WTC11 (cell line): ENCODE data around the gene MYO5C. TPM values are rescaled to one million over a fixed set of nuclear protein-coding genes. Genes with fewer than 3 reads are reported as not detected.

ENCODE experiments used
- ATAC-seq: fragments of 200-7000 bp; cut with Tn5 transposase; 2 replicates; pipeline ENCODE4 v1.10.0; 2021; ENCODE audit warnings: mild to moderate bottlenecking, moderate library complexity
- CTCF ChIA-PET: fragments of 300-600 bp; sonication (Branson Sonifier 250); formaldehyde crosslinking; loops from one replicate; lab custom pipeline; 2021; ENCODE audit warnings: antibody characterized with exemption; lab: Charles Lee
- POLR2A ChIA-PET: fragments of 350-600 bp; sonication (Branson Sonifier 250); formaldehyde crosslinking; loops from one replicate; lab custom pipeline; 2021; ENCODE audit warnings: antibody characterized with exemption; lab: Charles Lee
- DNase-seq: peaks from one replicate; pipeline ENCODE4 v3.0.0; 2021; ENCODE audit warnings: low spot score
- H3K27ac Mint-ChIP-seq: 2 replicates; pipeline ENCODE4 v1.8.0; 2021; ENCODE audit warnings: mixed read lengths
- H3K27me3 Mint-ChIP-seq: 2 replicates; pipeline ENCODE4 v1.8.0; 2021; ENCODE audit warnings: low read depth, mild to moderate bottlenecking, moderate library complexity, mixed read lengths
- H3K36me3 Mint-ChIP-seq: 2 replicates; pipeline ENCODE4 v1.8.0; 2021; ENCODE audit warnings: mixed read lengths
- H3K4me1 Mint-ChIP-seq: 2 replicates; pipeline ENCODE4 v1.8.0; 2022; ENCODE audit warnings: mixed read lengths
- H3K4me3 Mint-ChIP-seq: 2 replicates; pipeline ENCODE4 v1.8.0; 2021; ENCODE audit warnings: mild to moderate bottlenecking, moderate library complexity, mixed read lengths
- H3K9me3 Mint-ChIP-seq: 2 replicates; pipeline ENCODE4 v1.8.0; 2021; ENCODE audit warnings: mixed read lengths
- E2F5 ChIP-seq: sonication (generic); formaldehyde crosslinking; IDR thresholded peaks from 2 replicates; pipeline ENCODE4 v1.8.1; 2022; ENCODE audit warnings: mild to moderate bottlenecking, moderate library complexity, missing genetic modification reagents
- ELF4 ChIP-seq: sonication (generic); formaldehyde crosslinking; IDR thresholded peaks from 2 replicates; pipeline ENCODE4 v1.8.1; 2022; ENCODE audit warnings: low read depth, mild to moderate bottlenecking, moderate library complexity, missing genetic modification reagents
- NFATC4 ChIP-seq: fragments of 250-450 bp; sonication (Bioruptor Pico); IDR thresholded peaks from 2 replicates; pipeline ENCODE4 v1.9.0; 2021; ENCODE audit warnings: mild to moderate bottlenecking
- NFE2L1 ChIP-seq: sonication (generic); formaldehyde crosslinking; IDR thresholded peaks from 2 replicates; pipeline ENCODE4 v1.8.1; 2023; ENCODE audit warnings: missing genetic modification reagents
- NR3C1 ChIP-seq: sonication (generic); formaldehyde crosslinking; conservative IDR thresholded peaks from 2 replicates; pipeline ENCODE4 v1.8.1; 2023; ENCODE audit warnings: low read depth, mild to moderate bottlenecking, missing genetic modification reagents
- RELA ChIP-seq: sonication (generic); formaldehyde crosslinking; IDR thresholded peaks from 2 replicates; pipeline ENCODE4 v1.8.1; 2022; ENCODE audit warnings: missing genetic modification reagents, mild to moderate bottlenecking, borderline replicate concordance
- RORB ChIP-seq: fragments of 250-450 bp; sonication (Bioruptor Pico); IDR thresholded peaks from 2 replicates; pipeline ENCODE4 v1.9.0; 2021; ENCODE audit warnings: mild to moderate bottlenecking
- SMAD4 ChIP-seq: sonication (generic); formaldehyde crosslinking; IDR thresholded peaks from 2 replicates; pipeline ENCODE4 v1.8.0; 2022; ENCODE audit warnings: mild to moderate bottlenecking, missing genetic modification reagents
- SOX15 ChIP-seq: fragments of 250-450 bp; sonication (Bioruptor Pico); IDR thresholded peaks from 2 replicates; pipeline ENCODE4 v1.9.0; 2021; ENCODE audit warnings: mild to moderate bottlenecking
- TEAD4 ChIP-seq: sonication (generic); formaldehyde crosslinking; IDR thresholded peaks from 2 replicates; pipeline ENCODE4 v1.8.0; 2022; ENCODE audit warnings: mild to moderate bottlenecking, missing genetic modification reagents
- ZNF263 ChIP-seq: sonication (generic); formaldehyde crosslinking; IDR thresholded peaks from 2 replicates; pipeline ENCODE4 v1.8.1; 2022; ENCODE audit warnings: low read depth, mild to moderate bottlenecking, moderate library complexity, missing genetic modification reagents
- ZNF281 ChIP-seq: sonication (generic); formaldehyde crosslinking; IDR thresholded peaks from 2 replicates; pipeline ENCODE4 v1.8.0; 2023; ENCODE audit warnings: mild to moderate bottlenecking, missing genetic modification reagents
- ZNF671 ChIP-seq: fragments of 250-450 bp; sonication (Bioruptor Pico); IDR thresholded peaks from 2 replicates; pipeline ENCODE4 v1.8.0; 2021; ENCODE audit warnings: mild to moderate bottlenecking
- ZSCAN18 ChIP-seq: fragments of 250-450 bp; sonication (Bioruptor Pico); IDR thresholded peaks from 2 replicates; pipeline ENCODE4 v2.1.2; 2022; ENCODE audit warnings: mild to moderate bottlenecking, moderate library complexity
- total RNA-seq: library from RNA; stranded (reverse); gene quantifications from 3 replicates; pipeline ENCODE4 v1.2.3, GENCODE V29; 2021
- TF ChIP-seq, protein P1 (sequence below): fragments of 250-450 bp; sonication (Bioruptor Pico); IDR thresholded peaks from 2 replicates; pipeline ENCODE4 v1.9.0; 2021; ENCODE audit warnings: mild to moderate bottlenecking
- TF ChIP-seq, protein P2 (sequence below): sonication (generic); formaldehyde crosslinking; IDR thresholded peaks from 2 replicates; pipeline ENCODE4 v1.8.1; 2023; ENCODE audit warnings: mild to moderate bottlenecking, missing genetic modification reagents, moderate library complexity
- TF ChIP-seq, protein P3 (sequence below): sonication (generic); formaldehyde crosslinking; IDR thresholded peaks from 2 replicates; pipeline ENCODE4 v1.8.0; 2022; ENCODE audit warnings: missing genetic modification reagents
- TF ChIP-seq, protein P4 (sequence below): sonication (generic); formaldehyde crosslinking; IDR thresholded peaks from 2 replicates; pipeline ENCODE4 v1.8.0; 2023; ENCODE audit warnings: missing genetic modification reagents
- TF ChIP-seq, protein P5 (sequence below): sonication (generic); formaldehyde crosslinking; IDR thresholded peaks from 2 replicates; pipeline ENCODE4 v1.8.1; 2022; ENCODE audit warnings: missing genetic modification reagents, borderline replicate concordance

Gene MYO5C
- total RNA-seq, 1 experiment from 2014 or later: 25.3 TPM

DNA sequence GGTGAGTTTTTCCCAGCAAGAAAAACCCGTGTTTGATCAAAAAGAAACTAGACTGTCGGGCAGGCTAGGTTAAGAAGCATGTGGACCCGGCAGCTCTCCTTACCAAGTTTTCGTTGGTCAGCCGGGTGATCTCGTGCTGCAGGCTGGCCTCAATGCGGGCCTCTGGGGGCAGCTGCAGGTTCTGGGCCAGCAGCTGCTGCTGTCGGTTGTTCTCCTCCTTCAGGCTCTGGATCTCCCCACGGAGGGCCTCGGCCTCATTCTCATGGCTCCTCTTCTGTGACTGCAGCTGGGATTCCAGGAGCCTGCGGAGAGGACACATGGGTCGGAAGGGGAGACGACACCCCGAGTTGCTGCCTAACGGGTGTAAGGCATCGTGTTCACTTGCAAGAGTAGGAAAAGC lies 44.5 kb upstream of the MYO5C start:
- ChIA-PET POLR2A (no interaction called here), CTCF (interaction anchor here (0.7 to 1.1 kb wide), 3 partner anchors 11 to 53 kb away, joined by 3 read pairs; no protein-coding TSS in a partner anchor)
- DNase-seq (peak; percentile 22), ATAC-seq (peak; percentile 37)
- no peaks in the 10 kb centered on the region for H3K36me3 Mint-ChIP-seq
- H3K27me3 Mint-ChIP-seq: no peaks in the 10 kb centered on the region
- no peak for TF ChIP-seq ELF4 (CRISPR knock-in tag)
- TF ChIP-seq SOX15 (CRISPR knock-in tag): no peak
- no peak for TF ChIP-seq E2F5 (CRISPR knock-in tag)
- TF ChIP-seq NFATC4 (CRISPR knock-in tag): no peak
- TF ChIP-seq, protein P1, sequence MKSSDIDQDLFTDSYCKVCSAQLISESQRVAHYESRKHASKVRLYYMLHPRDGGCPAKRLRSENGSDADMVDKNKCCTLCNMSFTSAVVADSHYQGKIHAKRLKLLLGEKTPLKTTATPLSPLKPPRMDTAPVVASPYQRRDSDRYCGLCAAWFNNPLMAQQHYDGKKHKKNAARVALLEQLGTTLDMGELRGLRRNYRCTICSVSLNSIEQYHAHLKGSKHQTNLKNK: no peak
- TF ChIP-seq, protein P2, sequence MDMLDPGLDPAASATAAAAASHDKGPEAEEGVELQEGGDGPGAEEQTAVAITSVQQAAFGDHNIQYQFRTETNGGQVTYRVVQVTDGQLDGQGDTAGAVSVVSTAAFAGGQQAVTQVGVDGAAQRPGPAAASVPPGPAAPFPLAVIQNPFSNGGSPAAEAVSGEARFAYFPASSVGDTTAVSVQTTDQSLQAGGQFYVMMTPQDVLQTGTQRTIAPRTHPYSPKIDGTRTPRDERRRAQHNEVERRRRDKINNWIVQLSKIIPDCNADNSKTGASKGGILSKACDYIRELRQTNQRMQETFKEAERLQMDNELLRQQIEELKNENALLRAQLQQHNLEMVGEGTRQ (CRISPR knock-in tag): no peak
- no peak for TF ChIP-seq ZNF263 (CRISPR knock-in tag)
- TF ChIP-seq ZNF671 (CRISPR knock-in tag): no peak
- no peak for TF ChIP-seq TEAD4 (CRISPR knock-in tag)
- H3K9me3 Mint-ChIP-seq: no peaks in the 10 kb centered on the region
- peaks cover 54% of the 10 kb centered on the region for H3K4me1 Mint-ChIP-seq
- H3K4me3 Mint-ChIP-seq: no peak overlapping the region
- H3K27ac Mint-ChIP-seq: peak overlapping the region; percentile 84

DNA sequence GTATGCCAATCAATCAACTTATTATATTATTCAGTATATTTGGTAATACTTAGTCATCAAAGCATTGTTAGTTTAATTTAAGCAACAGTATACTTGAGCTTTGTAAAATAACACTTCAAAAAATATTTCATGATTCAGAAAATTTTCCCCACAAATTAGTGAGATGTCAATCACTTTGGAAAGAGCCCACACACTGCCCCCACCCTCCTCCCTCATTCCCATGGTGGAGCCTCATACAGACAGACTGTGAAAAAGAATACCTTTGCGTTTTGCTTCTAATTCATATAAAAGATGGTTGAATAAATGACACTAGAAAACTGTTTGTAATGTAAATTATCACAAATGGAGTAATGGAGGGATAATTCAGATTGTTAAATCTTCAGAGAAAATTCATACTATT lies 43.3 kb upstream of the MYO5C start:
- Mint-ChIP-seq H3K4me3 (no peak overlapping the region), H3K4me1 (peaks cover 54% of the 10 kb centered on the region), H3K9me3 (no peaks in the 10 kb centered on the region), H3K36me3 (0 out of 2 replicates have a peak, but pooled peaks cover 6% of the 10 kb centered on the region), H3K27ac (no peak overlapping the region), H3K27me3 (no peaks in the 10 kb centered on the region)
- ChIA-PET POLR2A (no interaction called here), CTCF (no interaction called here)
- ATAC-seq (no peak), DNase-seq (no peak)
- TF ChIP-seq, protein P3, sequence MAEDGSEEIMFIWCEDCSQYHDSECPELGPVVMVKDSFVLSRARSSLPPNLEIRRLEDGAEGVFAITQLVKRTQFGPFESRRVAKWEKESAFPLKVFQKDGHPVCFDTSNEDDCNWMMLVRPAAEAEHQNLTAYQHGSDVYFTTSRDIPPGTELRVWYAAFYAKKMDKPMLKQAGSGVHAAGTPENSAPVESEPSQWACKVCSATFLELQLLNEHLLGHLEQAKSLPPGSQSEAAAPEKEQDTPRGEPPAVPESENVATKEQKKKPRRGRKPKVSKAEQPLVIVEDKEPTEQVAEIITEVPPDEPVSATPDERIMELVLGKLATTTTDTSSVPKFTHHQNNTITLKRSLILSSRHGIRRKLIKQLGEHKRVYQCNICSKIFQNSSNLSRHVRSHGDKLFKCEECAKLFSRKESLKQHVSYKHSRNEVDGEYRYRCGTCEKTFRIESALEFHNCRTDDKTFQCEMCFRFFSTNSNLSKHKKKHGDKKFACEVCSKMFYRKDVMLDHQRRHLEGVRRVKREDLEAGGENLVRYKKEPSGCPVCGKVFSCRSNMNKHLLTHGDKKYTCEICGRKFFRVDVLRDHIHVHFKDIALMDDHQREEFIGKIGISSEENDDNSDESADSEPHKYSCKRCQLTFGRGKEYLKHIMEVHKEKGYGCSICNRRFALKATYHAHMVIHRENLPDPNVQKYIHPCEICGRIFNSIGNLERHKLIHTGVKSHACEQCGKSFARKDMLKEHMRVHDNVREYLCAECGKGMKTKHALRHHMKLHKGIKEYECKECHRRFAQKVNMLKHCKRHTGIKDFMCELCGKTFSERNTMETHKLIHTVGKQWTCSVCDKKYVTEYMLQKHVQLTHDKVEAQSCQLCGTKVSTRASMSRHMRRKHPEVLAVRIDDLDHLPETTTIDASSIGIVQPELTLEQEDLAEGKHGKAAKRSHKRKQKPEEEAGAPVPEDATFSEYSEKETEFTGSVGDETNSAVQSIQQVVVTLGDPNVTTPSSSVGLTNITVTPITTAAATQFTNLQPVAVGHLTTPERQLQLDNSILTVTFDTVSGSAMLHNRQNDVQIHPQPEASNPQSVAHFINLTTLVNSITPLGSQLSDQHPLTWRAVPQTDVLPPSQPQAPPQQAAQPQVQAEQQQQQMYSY (CRISPR knock-in tag): no peak
- TF ChIP-seq, protein P4, sequence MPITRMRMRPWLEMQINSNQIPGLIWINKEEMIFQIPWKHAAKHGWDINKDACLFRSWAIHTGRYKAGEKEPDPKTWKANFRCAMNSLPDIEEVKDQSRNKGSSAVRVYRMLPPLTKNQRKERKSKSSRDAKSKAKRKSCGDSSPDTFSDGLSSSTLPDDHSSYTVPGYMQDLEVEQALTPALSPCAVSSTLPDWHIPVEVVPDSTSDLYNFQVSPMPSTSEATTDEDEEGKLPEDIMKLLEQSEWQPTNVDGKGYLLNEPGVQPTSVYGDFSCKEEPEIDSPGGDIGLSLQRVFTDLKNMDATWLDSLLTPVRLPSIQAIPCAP (CRISPR knock-in tag): no peak
- TF ChIP-seq RORB (CRISPR knock-in tag): no peak
- no peak for TF ChIP-seq ZNF281
- TF ChIP-seq, protein P5, sequence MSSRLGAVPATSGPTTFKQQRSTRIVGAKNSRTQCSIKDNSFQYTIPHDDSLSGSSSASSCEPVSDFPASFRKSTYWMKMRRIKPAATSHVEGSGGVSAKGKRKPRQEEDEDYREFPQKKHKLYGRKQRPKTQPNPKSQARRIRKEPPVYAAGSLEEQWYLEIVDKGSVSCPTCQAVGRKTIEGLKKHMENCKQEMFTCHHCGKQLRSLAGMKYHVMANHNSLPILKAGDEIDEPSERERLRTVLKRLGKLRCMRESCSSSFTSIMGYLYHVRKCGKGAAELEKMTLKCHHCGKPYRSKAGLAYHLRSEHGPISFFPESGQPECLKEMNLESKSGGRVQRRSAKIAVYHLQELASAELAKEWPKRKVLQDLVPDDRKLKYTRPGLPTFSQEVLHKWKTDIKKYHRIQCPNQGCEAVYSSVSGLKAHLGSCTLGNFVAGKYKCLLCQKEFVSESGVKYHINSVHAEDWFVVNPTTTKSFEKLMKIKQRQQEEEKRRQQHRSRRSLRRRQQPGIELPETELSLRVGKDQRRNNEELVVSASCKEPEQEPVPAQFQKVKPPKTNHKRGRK (CRISPR knock-in tag): no peak
- TF ChIP-seq ZSCAN18: no peak
- TF ChIP-seq NR3C1 (CRISPR knock-in tag): no peak
- no peak for TF ChIP-seq SMAD4 (CRISPR knock-in tag)
- TF ChIP-seq NFE2L1 (CRISPR knock-in tag): no peak
- TF ChIP-seq RELA (CRISPR knock-in tag): no peak
- no peak for TF ChIP-seq NFATC4 (CRISPR knock-in tag)
